IMR-90 (cell line): ENCODE measurements around the gene KRT77. TPM values are rescaled to one million over a fixed set of nuclear protein-coding genes. Genes with fewer than 3 reads are reported as not detected.

Experiments used
- ATAC-seq: fragments of 200-7000 bp; cut with Tn5 transposase; 2 replicates; pipeline ENCODE4 v1.9.1; 2020; ENCODE audit warnings: low read depth, mild to moderate bottlenecking, moderate library complexity
- BruUV-seq: library from RNA; stranded (reverse); fragments of 400-500 nt; replicated peaks from 2 replicates; lab custom pipeline; 2021; lab: Mats Ljungman, UMichigan
- CTCF ChIA-PET: fragments of 300-600 bp; formaldehyde crosslinking; extraction: SDS; loops from one replicate; lab custom pipeline; 2021; ENCODE audit warnings: antibody characterized with exemption; lab: Yijun Ruan, JAX
- POLR2A ChIA-PET: fragments of 300-600 bp; sonication (Branson Sonifier 250); formaldehyde crosslinking; loops from one replicate; lab custom pipeline; 2022; ENCODE audit warnings: antibody characterized with exemption; ENCODE audit not compliant: unreplicated experiment; lab: Charles Lee
- DNase-seq: peaks from one replicate; pipeline ENCODE4 v3.0.0; 2013
- H2AFZ ChIP-seq: replicated peaks from 2 replicates; pipeline ENCODE3; 2013; ENCODE audit warnings: low read length, mild to moderate bottlenecking; ENCODE audit not compliant: poor library complexity
- H2AK5ac ChIP-seq: 2 replicates; pipeline ENCODE4 v1.6.1; 2013; ENCODE audit warnings: low read depth, low read length, inconsistent platforms
- H2AK9ac ChIP-seq: replicated peaks from 2 replicates; pipeline ENCODE3; 2013; ENCODE audit warnings: mild to moderate bottlenecking, low read depth, low read length, moderate library complexity; ENCODE audit not compliant: poor library complexity
- H2BK120ac ChIP-seq: 2 replicates; pipeline ENCODE4 v1.6.1; 2013; ENCODE audit warnings: low read depth, low read length, inconsistent platforms
- H2BK15ac ChIP-seq: 3 replicates; pipeline ENCODE4 v1.6.1; 2013; ENCODE audit warnings: low read depth, low read length, inconsistent platforms
- H2BK20ac ChIP-seq: 2 replicates; pipeline ENCODE4 v1.6.1; 2013; ENCODE audit warnings: low read depth, mild to moderate bottlenecking, inconsistent platforms, low read length, moderate library complexity
- H2BK5ac ChIP-seq: 2 replicates; pipeline ENCODE4 v1.6.1; 2013; ENCODE audit warnings: mild to moderate bottlenecking, low read depth, low read length, inconsistent platforms; ENCODE audit not compliant: poor library complexity, severe bottlenecking
- H3K14ac ChIP-seq: replicated peaks from 2 replicates; pipeline ENCODE4 v1.6.1; 2013; ENCODE audit warnings: low read depth, low read length, inconsistent platforms
- H3K18ac ChIP-seq: 2 replicates; pipeline ENCODE4 v1.6.1; 2013; ENCODE audit warnings: low read depth, low read length, control low read depth
- H3K23ac ChIP-seq: 2 replicates; pipeline ENCODE4 v1.6.1; 2013; ENCODE audit warnings: low read depth, low read length, inconsistent platforms
- H3K27ac ChIP-seq: 2 replicates; pipeline ENCODE4 v1.5.1; 2013; ENCODE audit warnings: mild to moderate bottlenecking, control low read depth, low read length; ENCODE audit not compliant: insufficient read depth
- H3K27me3 ChIP-seq: 2 replicates; pipeline ENCODE4 v1.6.1; 2013; ENCODE audit warnings: low read length; ENCODE audit not compliant: control insufficient read depth, insufficient read depth
- H3K36me3 ChIP-seq: 2 replicates; pipeline ENCODE4 v1.6.1; 2013; ENCODE audit warnings: low read length, mixed read lengths; ENCODE audit not compliant: control insufficient read depth, insufficient read depth
- H3K4ac ChIP-seq: 2 replicates; pipeline ENCODE4 v1.6.1; 2013; ENCODE audit warnings: low read depth, low read length, inconsistent platforms
- H3K4me1 ChIP-seq: 2 replicates; pipeline ENCODE4 v1.6.1; 2013; ENCODE audit warnings: low read length, mixed read lengths; ENCODE audit not compliant: control insufficient read depth, insufficient read depth
- H3K4me2 ChIP-seq: 2 replicates; pipeline ENCODE4 v1.6.1; 2013; ENCODE audit warnings: low read depth, mild to moderate bottlenecking, control low read depth, low read length, moderate library complexity
- H3K4me3 ChIP-seq: 2 replicates; pipeline ENCODE4 v1.5.1; 2013; ENCODE audit warnings: low read depth, mild to moderate bottlenecking, control low read depth, low read length, moderate library complexity; ENCODE audit not compliant: insufficient read depth
- H3K56ac ChIP-seq: 2 replicates; pipeline ENCODE4 v1.6.1; 2013; ENCODE audit warnings: low read length, inconsistent platforms; ENCODE audit not compliant: insufficient read depth; ENCODE audit errors: extremely low read depth
- H3K79me1 ChIP-seq, 2 experiments: 2 replicates each; pipeline ENCODE4 v1.6.1; 2013; ENCODE audit warnings: low read length in 2 of 2, inconsistent platforms in 1 of 2, low read depth in 1 of 2
- H3K9ac ChIP-seq: 2 replicates; pipeline ENCODE4 v1.6.1; 2013; ENCODE audit warnings: low read depth, low read length, control low read depth
- H3K9me1 ChIP-seq: 2 replicates; pipeline ENCODE4 v1.6.1; 2013; ENCODE audit warnings: low read length, inconsistent platforms; ENCODE audit not compliant: insufficient read depth
- H3K9me3 ChIP-seq: 2 replicates; pipeline ENCODE4 v1.6.1; 2013; ENCODE audit warnings: low read length; ENCODE audit not compliant: control insufficient read depth, insufficient read depth
- H4K20me1 ChIP-seq: 2 replicates; pipeline ENCODE4 v1.6.1; 2013; ENCODE audit warnings: low read length, inconsistent platforms; ENCODE audit not compliant: insufficient read depth
- H4K5ac ChIP-seq: 2 replicates; pipeline ENCODE4 v1.6.1; 2013; ENCODE audit warnings: mild to moderate bottlenecking, low read depth, low read length, control low read depth
- H4K8ac ChIP-seq, 2 experiments: 2 replicates each; pipeline ENCODE4 v1.6.1; 2013; ENCODE audit warnings: low read depth in 2 of 2, low read length in 2 of 2, control low read depth in 1 of 2, inconsistent platforms in 1 of 2
- H4K91ac ChIP-seq: 2 replicates; pipeline ENCODE4 v1.6.1; 2013; ENCODE audit warnings: low read depth, low read length, inconsistent platforms; ENCODE audit not compliant: insufficient read depth
- ELK1 ChIP-seq: fragments of 150-350 bp; IDR thresholded peaks from 2 replicates; pipeline ENCODE4 v1.6.1; 2016; ENCODE audit warnings: low read depth, mild to moderate bottlenecking, low read length, moderate library complexity, borderline replicate concordance
- NFE2L2 ChIP-seq: fragments of 150-350 bp; IDR thresholded peaks from 2 replicates; pipeline ENCODE4 v1.6.1; 2016; ENCODE audit warnings: low read depth, mild to moderate bottlenecking, low read length
- RFX5 ChIP-seq: IDR thresholded peaks from 2 replicates; pipeline ENCODE4 v1.8.0; 2012; ENCODE audit warnings: low read depth, mild to moderate bottlenecking, low read length, moderate library complexity
- WGBS, 2 experiments: methylation state at CpG; one replicate each; pipeline versions ENCODE4 v1.1.5 to v1.1.7; 2013; ENCODE audit warnings: missing lambda C conversion rate in 2 of 2; ENCODE audit not compliant: insufficient read length in 1 of 2; ENCODE audit errors: extremely low coverage in 2 of 2; 5-methylcytosine and 5-hydroxymethylcytosine counted together
- dilution Hi-C: fragments of 300-500 bp; cut with HindIII; formaldehyde crosslinking; loops from one replicate; pipeline ENCODE4 v1.14.3; 2018; ENCODE audit warnings: low sequenced_read_pairs; ENCODE audit not compliant: unreplicated experiment
- in situ Hi-C: fragments of 300-500 bp; cut with MboI; formaldehyde crosslinking; loops from 3 replicates; pipeline ENCODE4 v1.14.3; 2019; ENCODE audit warnings: low sequenced_read_pairs, inconsistent platforms, mixed read lengths
- intact Hi-C: fragments of 100-400 bp; cut with micrococcal nuclease; formaldehyde crosslinking; loops from 2 replicates; pipeline ENCODE4 v1.10.0; 2022
- polyA plus RNA-seq, 3 experiments: library from polyadenylated mRNA; depleted of rRNA; stranded (reverse); fragments of >200 nt; gene quantifications; 2 replicates each; pipeline ENCODE4 v1.2.3, GENCODE V29; 2012; ENCODE audit warnings: low replicate concordance in 1 of 3
- total RNA-seq: library from RNA; depleted of rRNA; stranded (reverse); fragments of >200 nt; gene quantifications from 2 replicates; pipeline ENCODE4 v1.2.3, GENCODE V29; 2012

Gene KRT77
- total and polyA plus RNA-seq, 2 of the 4 experiments (the other 2 are of a cell fraction), result not detected

GRCh38 chr12:52682381-52682660 lies 21.0 kb downstream of the KRT77 start:
- H4K91ac ChIP-seq, result no peak overlapping the region
- dilution Hi-C loops, result no loop called here
- H3K23ac ChIP-seq, result no peak overlapping the region
- H4K5ac ChIP-seq, result no peak overlapping the region
- H4K8ac ChIP-seq, result no peak overlapping the region
- no peak overlapping the region for H3K18ac ChIP-seq
- ChIA-PET CTCF (no interaction called here), POLR2A (no interaction called here)
- intact Hi-C loops, result no loop called here
- no CpG with 5 or more reads among the region's 2 CpGs for WGBS, 2 experiments
- H2AFZ ChIP-seq, result no peak overlapping the region
- no peak overlapping the region for H2BK20ac ChIP-seq
- H3K27ac ChIP-seq, result no peak overlapping the region
- no peaks in the 10 kb centered on the region for H3K9me1 ChIP-seq
- no peak overlapping the region for H2BK15ac ChIP-seq
- no peak overlapping the region for H3K9ac ChIP-seq
- no peaks in the 10 kb centered on the region for H4K20me1 ChIP-seq
- no peak for ATAC-seq
- TF ChIP-seq NFE2L2 (no peak), ELK1 (no peak), RFX5 (no peak)
- no peak overlapping the region for H3K56ac ChIP-seq
- H3K9me3 ChIP-seq, result no peaks in the 10 kb centered on the region
- H3K36me3 ChIP-seq, result no peaks in the 10 kb centered on the region
- peaks cover 27% of the 10 kb centered on the region for H3K27me3 ChIP-seq
- no peak for DNase-seq
- no peak overlapping the region for H3K14ac ChIP-seq
- no peak overlapping the region for H2AK5ac ChIP-seq
- no peak overlapping the region for H3K4me2 ChIP-seq
- H3K4me1 ChIP-seq, result no peaks in the 10 kb centered on the region
- in situ Hi-C loops, result no loop called here
- BruUV-seq, result no TSS peak
- H2BK5ac ChIP-seq, result no peak overlapping the region
- H2BK120ac ChIP-seq, result no peak overlapping the region
- H3K79me1 ChIP-seq, result no peaks in the 10 kb centered on the region
- H3K4ac ChIP-seq, result no peak overlapping the region
- no peak overlapping the region for H2AK9ac ChIP-seq
- no peak overlapping the region for H3K4me3 ChIP-seq
